GM12892 (cell line): ENCODE results near the gene CCL13.

Source experiments
- POLR2A ChIP-seq: IDR thresholded peaks from 2 replicates; pipeline ENCODE4 v1.6.1; 2011; ENCODE audit warnings: low read depth, low read length, control low read depth
- POLR2AphosphoS5 ChIP-seq: IDR thresholded peaks from 2 replicates; pipeline ENCODE4 v1.6.1; 2011; ENCODE audit warnings: low read depth, low read length, control low read depth
- TAF1 ChIP-seq: IDR thresholded peaks from 2 replicates; pipeline ENCODE4 v1.6.1; 2011; ENCODE audit warnings: low read depth, mild to moderate bottlenecking, control low read depth, low read length, borderline replicate concordance

DNA sequence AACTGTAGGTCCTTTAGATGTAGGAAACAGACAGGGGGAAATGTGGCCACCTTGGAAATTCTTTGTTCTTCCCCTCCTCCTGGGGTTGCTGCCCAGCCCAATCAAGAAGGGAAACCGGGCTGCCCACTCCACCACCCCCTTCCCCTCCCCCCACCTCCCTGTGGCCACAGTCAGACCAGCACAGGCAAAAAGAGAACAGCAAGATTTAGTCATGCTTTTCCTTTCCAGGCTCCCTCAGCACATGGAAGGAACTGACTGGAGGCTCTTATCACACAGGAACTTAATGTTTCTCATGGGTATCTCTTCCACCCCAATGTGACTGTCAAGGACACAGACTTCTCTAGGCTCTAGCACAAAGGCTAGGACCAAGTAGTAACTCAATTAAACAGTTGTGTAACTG, 9.7 kb downstream of the CCL13 start:
- no peak for TF ChIP-seq POLR2A
- no peak for TF ChIP-seq TAF1
- no peak for TF ChIP-seq POLR2AphosphoS5
